ENCODE data around the gene KLK15.

The KLK15 gene

GRCh38 chr19:50835103-50835784 lies 1.9 kb upstream of the KLK15 start:
- Histone ChIP-seq H3K4me1 (ENCODE audit: control insufficient read depth, insufficient read depth, low read depth, low read length) (no peaks in the 10 kb centered on the region), H2BK5ac (ENCODE audit: low read depth, low read length, poor library complexity, severe bottlenecking) (no peak overlapping the region), H3K14ac (ENCODE audit: low read length in 2 of 2) (peak overlapping the region in 1 of 2 experiments; percentile 73), H3K9me3 (ENCODE audit: control insufficient read depth, low read length) (no peaks in the 10 kb centered on the region), H2AFZ (ENCODE audit: low read depth, low read length) (peak overlapping the region; percentile 83), H3K27ac (ENCODE audit: low read length, poor library complexity, severe bottlenecking) (no peak overlapping the region), H3K23ac (ENCODE audit: low read length in 2 of 2) (no peak overlapping the region), H4K91ac (ENCODE audit: low read length) (peak overlapping the region; percentile 70), H3K18ac (ENCODE audit: low read depth in 1 of 2, low read length in 2 of 2) (peak overlapping the region in 1 of 2 experiments; percentile 52), H3K36me3 (ENCODE audit: control insufficient read depth in 1 of 2, insufficient read depth in 2 of 2, low read depth in 1 of 2, low read length in 2 of 2) (no peaks in the 10 kb centered on the region), H3K4ac (ENCODE audit: low read depth in 1 of 2, low read length in 2 of 2) (no peak overlapping the region), H2BK15ac (ENCODE audit: low read depth, poor library complexity, severe bottlenecking) (no peak overlapping the region), H4K8ac (ENCODE audit: low read length) (peak overlapping the region; percentile 80), H3K4me2 (ENCODE audit: low read length, poor library complexity, severe bottlenecking) (peak overlapping the region; percentile 1), H3K79me1 (replicated peaks; ENCODE audit: low read length, poor library complexity, severe bottlenecking) (no peaks in the 10 kb centered on the region), H2BK120ac (ENCODE audit: low read depth, low read length) (no peak overlapping the region), H2BK12ac (ENCODE audit: low read length in 2 of 2) (no peak overlapping the region), H3K27me3 (ENCODE audit: control insufficient read depth in 1 of 2, insufficient read depth in 1 of 2, low read length in 2 of 2) (peaks cover 0 to 63% of the 10 kb centered on the region in 2 experiments), H3K9ac (ENCODE audit: low read length) (peak overlapping the region; percentile 69), H2AK5ac (ENCODE audit: low read length, severe bottlenecking) (no peak overlapping the region), H3K4me3 (ENCODE audit: insufficient read depth in 1 of 2, low read depth in 1 of 2, low read length in 2 of 2) (peak overlapping the region; percentile 34 to 78)
- WGBS = 42% methylated on average over 13 of the region's 13 CpGs
- peak; percentile 29 for DNase-seq

DNA sequence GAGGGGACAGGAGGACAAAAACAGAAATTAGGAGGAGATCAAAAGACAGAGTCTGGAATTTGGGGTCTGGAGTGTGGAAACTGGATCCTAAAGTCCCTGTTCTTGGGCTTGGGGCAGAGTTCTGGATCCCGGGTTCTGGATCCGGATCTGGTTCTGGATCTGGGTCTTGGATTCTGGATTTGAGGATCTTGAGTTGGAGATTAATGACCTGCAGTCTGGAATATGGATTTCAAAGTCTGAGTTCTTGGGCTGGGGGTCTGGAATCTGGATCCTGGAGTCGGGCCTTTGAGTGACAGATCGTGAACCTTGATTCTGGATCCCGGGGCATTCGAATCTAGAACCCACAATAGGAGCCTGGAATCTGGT lies 411 bp upstream of the KLK15 start:
- no peaks in the 10 kb centered on the region for H3K9me3 ChIP-seq (ENCODE audit: control insufficient read depth, low read length)
- H3K79me1 ChIP-seq (replicated peaks; ENCODE audit: low read length, poor library complexity, severe bottlenecking) = no peaks in the 10 kb centered on the region
- H4K91ac ChIP-seq (ENCODE audit: low read length) = no peak overlapping the region
- H2BK15ac ChIP-seq (ENCODE audit: low read depth, poor library complexity, severe bottlenecking) = no peak overlapping the region
- no peak for DNase-seq
- no peak overlapping the region for H2BK12ac ChIP-seq (ENCODE audit: low read length in 2 of 2)
- no peak overlapping the region for H3K23ac ChIP-seq (ENCODE audit: low read length in 2 of 2)
- no peak overlapping the region for H3K18ac ChIP-seq (ENCODE audit: low read depth in 1 of 2, low read length in 2 of 2)
- H3K4me1 ChIP-seq (ENCODE audit: control insufficient read depth, insufficient read depth, low read depth, low read length) = no peaks in the 10 kb centered on the region
- no peak overlapping the region for H4K8ac ChIP-seq (ENCODE audit: low read length)
- H3K27ac ChIP-seq (ENCODE audit: low read length, poor library complexity, severe bottlenecking) = no peak overlapping the region
- H2BK120ac ChIP-seq (ENCODE audit: low read depth, low read length) = no peak overlapping the region
- no peak overlapping the region for H2AFZ ChIP-seq (ENCODE audit: low read depth, low read length)
- H3K36me3 ChIP-seq (ENCODE audit: control insufficient read depth in 1 of 2, insufficient read depth in 2 of 2, low read depth in 1 of 2, low read length in 2 of 2) = no peaks in the 10 kb centered on the region
- 91% methylated on average over 6 of the region's 6 CpGs for WGBS
- H3K4me3 ChIP-seq (ENCODE audit: insufficient read depth in 1 of 2, low read depth in 1 of 2, low read length in 2 of 2) = no peak overlapping the region
- H3K14ac ChIP-seq (ENCODE audit: low read length in 2 of 2) = no peak overlapping the region
- no peak overlapping the region for H3K4ac ChIP-seq (ENCODE audit: low read depth in 1 of 2, low read length in 2 of 2)
- peaks cover 0 to 63% of the 10 kb centered on the region in 2 experiments for H3K27me3 ChIP-seq (ENCODE audit: control insufficient read depth in 1 of 2, insufficient read depth in 1 of 2, low read length in 2 of 2)
- H3K4me2 ChIP-seq (ENCODE audit: low read length, poor library complexity, severe bottlenecking) = no peak overlapping the region
- H3K9ac ChIP-seq (ENCODE audit: low read length) = no peak overlapping the region
- no peak overlapping the region for H2AK5ac ChIP-seq (ENCODE audit: low read length, severe bottlenecking)
- H2BK5ac ChIP-seq (ENCODE audit: low read depth, low read length, poor library complexity, severe bottlenecking) = no peak overlapping the region

DNA sequence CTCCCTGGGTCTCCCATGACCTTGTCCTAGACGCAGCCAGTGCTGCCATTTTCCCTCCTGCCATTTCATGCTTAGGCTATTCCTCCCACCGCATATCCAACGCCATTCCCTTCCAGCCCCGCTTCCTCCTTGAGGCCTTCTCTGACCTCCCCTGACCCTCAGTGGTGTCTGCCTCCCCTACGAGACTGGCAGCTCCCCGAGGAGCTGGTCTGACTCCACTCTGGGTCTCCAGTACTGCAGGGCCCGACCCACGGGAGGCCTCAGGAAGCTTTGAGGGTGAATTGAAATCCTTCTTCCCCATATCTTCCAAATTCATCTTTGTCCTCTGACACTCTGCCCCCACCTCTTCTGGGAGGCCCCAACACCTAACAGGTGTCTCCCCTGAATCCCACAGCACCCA lies 708 bp downstream of the KLK15 start:
- Histone ChIP-seq H3K9me3 (ENCODE audit: control insufficient read depth, low read length) (no peaks in the 10 kb centered on the region), H2AK5ac (ENCODE audit: low read length, severe bottlenecking) (no peak overlapping the region), H3K14ac (ENCODE audit: low read length in 2 of 2) (no peak overlapping the region), H3K4me3 (ENCODE audit: insufficient read depth in 1 of 2, low read depth in 1 of 2, low read length in 2 of 2) (no peak overlapping the region), H2BK15ac (ENCODE audit: low read depth, poor library complexity, severe bottlenecking) (no peak overlapping the region), H3K27me3 (ENCODE audit: control insufficient read depth in 1 of 2, insufficient read depth in 1 of 2, low read length in 2 of 2) (peaks cover 0 to 59% of the 10 kb centered on the region in 2 experiments), H4K8ac (ENCODE audit: low read length) (no peak overlapping the region), H3K9ac (ENCODE audit: low read length) (no peak overlapping the region), H2BK120ac (ENCODE audit: low read depth, low read length) (no peak overlapping the region), H3K18ac (ENCODE audit: low read depth in 1 of 2, low read length in 2 of 2) (no peak overlapping the region), H2AFZ (ENCODE audit: low read depth, low read length) (no peak overlapping the region), H2BK12ac (ENCODE audit: low read length in 2 of 2) (no peak overlapping the region), H3K4ac (ENCODE audit: low read depth in 1 of 2, low read length in 2 of 2) (no peak overlapping the region), H3K27ac (ENCODE audit: low read length, poor library complexity, severe bottlenecking) (no peak overlapping the region), H4K91ac (ENCODE audit: low read length) (no peak overlapping the region), H3K4me1 (ENCODE audit: control insufficient read depth, insufficient read depth, low read depth, low read length) (no peaks in the 10 kb centered on the region), H2BK5ac (ENCODE audit: low read depth, low read length, poor library complexity, severe bottlenecking) (no peak overlapping the region), H3K79me1 (replicated peaks; ENCODE audit: low read length, poor library complexity, severe bottlenecking) (no peaks in the 10 kb centered on the region), H3K23ac (ENCODE audit: low read length in 2 of 2) (no peak overlapping the region), H3K4me2 (ENCODE audit: low read length, poor library complexity, severe bottlenecking) (no peak overlapping the region), H3K36me3 (ENCODE audit: control insufficient read depth in 1 of 2, insufficient read depth in 2 of 2, low read depth in 1 of 2, low read length in 2 of 2) (no peaks in the 10 kb centered on the region)
- DNase-seq = no peak
- 87% methylated on average over 8 of the region's 8 CpGs for WGBS

DNA sequence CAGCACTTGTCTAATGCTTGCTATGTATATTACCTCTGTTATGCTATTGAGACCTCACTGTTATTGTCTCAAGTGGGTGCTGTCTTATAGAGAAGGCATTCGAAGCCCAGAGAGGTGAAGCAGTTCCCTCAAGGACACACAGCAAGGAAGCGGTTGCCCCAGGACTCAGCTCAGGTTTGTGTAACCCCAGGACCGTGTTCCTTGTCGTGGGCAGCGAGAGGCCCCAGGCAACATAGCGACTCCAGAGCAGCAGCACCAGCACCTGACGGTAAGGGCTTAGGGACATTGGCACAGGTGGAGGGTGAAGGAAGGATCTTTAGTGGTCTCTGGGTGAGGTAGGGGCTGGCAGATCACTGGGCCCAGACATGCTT lies 2.4 kb downstream of the KLK15 start:
- 54% methylated on average over 7 of the region's 7 CpGs for WGBS

More for the DNA sequence above, 2.4 kb downstream of the KLK15 start:
- Histone ChIP-seq H3K4me1 (ENCODE audit: control insufficient read depth, insufficient read depth, low read depth, low read length) (no peaks in the 10 kb centered on the region), H4K91ac (ENCODE audit: low read length) (no peak overlapping the region), H3K27ac (ENCODE audit: low read length, poor library complexity, severe bottlenecking) (no peak overlapping the region), H3K79me1 (replicated peaks; ENCODE audit: low read length, poor library complexity, severe bottlenecking) (no peaks in the 10 kb centered on the region), H2AFZ (ENCODE audit: low read depth, low read length) (no peak overlapping the region), H2BK120ac (ENCODE audit: low read depth, low read length) (no peak overlapping the region), H3K4me3 (ENCODE audit: insufficient read depth in 1 of 2, low read depth in 1 of 2, low read length in 2 of 2) (no peak overlapping the region), H2BK15ac (ENCODE audit: low read depth, poor library complexity, severe bottlenecking) (no peak overlapping the region), H3K4ac (ENCODE audit: low read depth in 1 of 2, low read length in 2 of 2) (no peak overlapping the region), H2AK5ac (ENCODE audit: low read length, severe bottlenecking) (no peak overlapping the region), H3K36me3 (ENCODE audit: control insufficient read depth in 1 of 2, insufficient read depth in 2 of 2, low read depth in 1 of 2, low read length in 2 of 2) (no peaks in the 10 kb centered on the region), H3K27me3 (ENCODE audit: control insufficient read depth in 1 of 2, insufficient read depth in 1 of 2, low read length in 2 of 2) (peaks cover 0 to 51% of the 10 kb centered on the region in 2 experiments), H2BK12ac (ENCODE audit: low read length in 2 of 2) (no peak overlapping the region), H3K23ac (ENCODE audit: low read length in 2 of 2) (no peak overlapping the region), H3K9ac (ENCODE audit: low read length) (no peak overlapping the region), H3K18ac (ENCODE audit: low read depth in 1 of 2, low read length in 2 of 2) (no peak overlapping the region), H3K4me2 (ENCODE audit: low read length, poor library complexity, severe bottlenecking) (no peak overlapping the region), H3K14ac (ENCODE audit: low read length in 2 of 2) (no peak overlapping the region), H2BK5ac (ENCODE audit: low read depth, low read length, poor library complexity, severe bottlenecking) (no peak overlapping the region), H4K8ac (ENCODE audit: low read length) (no peak overlapping the region), H3K9me3 (ENCODE audit: control insufficient read depth, low read length) (no peaks in the 10 kb centered on the region)
- no peak for DNase-seq

Data from mesenchymal stem cell (in vitro differentiated cells and primary cell).